Activated T-cell treated with anti-CD3 and anti-CD28 coated beads for 24 hours (primary cell): ENCODE results near the gene ARTN.

Source experiments
- DNase-seq: peaks from one replicate; pipeline ENCODE4 v3.0.0-alpha.2; 2020; ENCODE audit warnings: low read depth

The ARTN gene

GRCh38 chr1:43924516-43924915 lies 9.1 kb upstream of the ARTN start:
- DNase-seq: no peak

- no peak for DNase-seq
Observed at GRCh38 chr1:43925846-43926245, 7.8 kb upstream of the ARTN start.

DNA sequence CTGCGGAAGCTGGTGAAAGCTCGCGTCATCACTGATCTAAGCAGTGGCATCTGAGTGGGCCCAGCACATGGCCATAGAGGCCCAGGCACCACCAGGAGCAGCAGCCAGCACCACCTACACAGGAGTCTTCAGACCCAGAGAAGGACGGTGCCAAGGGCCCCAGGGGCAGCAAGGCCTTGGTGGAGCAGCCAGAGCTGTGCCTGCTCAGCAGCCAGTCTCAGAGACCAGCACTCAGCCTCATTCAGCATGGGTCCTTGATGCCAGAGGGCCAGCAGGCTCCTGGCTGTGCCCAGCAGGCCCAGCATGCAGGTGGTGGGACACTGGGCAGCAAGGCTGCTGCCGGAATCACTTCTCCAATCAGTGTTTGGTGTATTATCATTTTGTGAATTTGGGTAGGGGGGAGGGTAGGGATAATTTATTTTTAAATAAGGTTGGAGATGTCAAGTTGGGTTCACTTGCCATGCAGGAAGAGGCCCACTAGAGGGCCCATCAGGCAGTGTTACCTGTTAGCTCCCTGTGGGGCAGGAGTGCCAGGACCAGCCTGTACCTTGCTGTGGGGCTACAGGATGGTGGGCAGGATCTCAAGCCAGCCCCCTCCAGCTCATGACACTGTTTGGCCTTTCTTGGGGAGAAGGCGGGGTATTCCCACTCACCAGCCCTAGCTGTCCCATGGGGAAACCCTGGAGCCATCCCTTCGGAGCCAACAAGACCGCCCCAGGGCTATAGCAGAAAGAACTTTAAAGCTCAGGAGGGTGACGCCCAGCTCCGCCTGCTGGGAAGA lies 3.2 kb upstream of the ARTN start:
- DNase-seq: no peak

GRCh38 chr1:43930949-43931275 lies 2.7 kb upstream of the ARTN start:
- DNase-seq: no peak

GRCh38 chr1:43931711-43932660 lies 1.6 kb upstream of the ARTN start:
- no peak for DNase-seq

GRCh38 chr1:43932786-43933385 lies 715 bp upstream of the ARTN start:
- DNase-seq: no peak

DNA sequence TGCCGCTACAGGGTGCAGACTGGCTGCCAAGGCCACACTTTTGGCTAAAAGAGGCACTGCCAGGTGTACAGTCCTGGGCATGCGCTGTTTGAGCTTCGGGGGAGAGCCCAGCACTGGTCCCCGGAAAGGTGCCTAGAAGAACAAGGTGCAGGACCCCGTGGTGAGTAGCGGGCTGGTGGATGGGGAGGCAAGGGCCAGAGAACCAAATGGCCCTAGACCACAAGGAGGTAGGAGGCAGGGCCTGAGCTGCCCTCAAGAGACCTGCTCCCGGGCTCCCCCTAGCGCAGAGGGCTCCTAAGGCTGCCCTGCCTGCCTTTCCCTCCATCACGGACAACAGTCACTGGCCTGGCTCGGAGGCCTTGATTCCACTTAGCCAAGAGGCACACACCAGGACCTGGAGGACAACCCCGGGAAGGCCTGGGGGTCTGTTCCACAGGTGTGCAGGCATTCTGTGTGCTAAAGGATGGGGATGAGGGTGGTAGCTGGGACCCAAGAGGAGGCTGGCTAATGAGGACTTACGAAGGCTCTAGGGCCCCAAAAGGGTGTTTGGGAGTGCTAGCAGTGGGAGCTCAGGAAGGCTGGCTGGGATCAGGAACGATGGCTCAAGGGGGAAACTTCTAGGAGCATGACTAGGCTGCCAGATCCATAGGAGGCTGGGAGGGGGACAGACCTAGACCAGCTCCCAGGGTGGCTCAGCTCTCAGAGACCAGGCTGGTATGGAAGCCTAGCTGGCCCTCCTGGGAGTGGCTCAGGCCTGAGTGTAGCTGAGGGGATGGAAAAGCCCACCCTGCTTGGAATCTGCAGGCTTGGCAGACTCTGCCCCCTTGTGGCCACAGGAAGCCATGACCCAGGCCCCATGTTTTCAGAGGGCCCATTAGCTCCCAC lies 742 bp downstream of the ARTN start:
- no peak for DNase-seq

DNA sequence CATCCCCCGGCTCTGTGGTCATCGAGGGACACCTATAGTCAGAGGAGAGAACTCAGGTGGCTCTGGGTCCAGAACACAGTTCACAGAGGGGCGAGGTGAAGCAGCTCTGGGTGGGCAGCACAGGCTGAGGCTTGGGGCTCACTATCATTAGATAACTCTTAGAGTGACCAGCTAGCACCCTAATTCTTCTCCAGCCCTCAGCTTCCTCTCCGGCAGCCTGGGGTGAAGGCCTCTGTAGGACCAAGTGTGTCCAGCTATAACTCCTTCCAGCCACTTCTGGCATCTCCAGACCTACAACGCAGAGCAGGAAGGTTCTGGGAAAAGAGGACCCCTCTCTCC lies 1.4 kb downstream of the ARTN start:
- DNase-seq: no peak

GRCh38 chr1:43935711-43936427 lies 2.3 kb downstream of the ARTN start:
- DNase-seq: no peak

DNA sequence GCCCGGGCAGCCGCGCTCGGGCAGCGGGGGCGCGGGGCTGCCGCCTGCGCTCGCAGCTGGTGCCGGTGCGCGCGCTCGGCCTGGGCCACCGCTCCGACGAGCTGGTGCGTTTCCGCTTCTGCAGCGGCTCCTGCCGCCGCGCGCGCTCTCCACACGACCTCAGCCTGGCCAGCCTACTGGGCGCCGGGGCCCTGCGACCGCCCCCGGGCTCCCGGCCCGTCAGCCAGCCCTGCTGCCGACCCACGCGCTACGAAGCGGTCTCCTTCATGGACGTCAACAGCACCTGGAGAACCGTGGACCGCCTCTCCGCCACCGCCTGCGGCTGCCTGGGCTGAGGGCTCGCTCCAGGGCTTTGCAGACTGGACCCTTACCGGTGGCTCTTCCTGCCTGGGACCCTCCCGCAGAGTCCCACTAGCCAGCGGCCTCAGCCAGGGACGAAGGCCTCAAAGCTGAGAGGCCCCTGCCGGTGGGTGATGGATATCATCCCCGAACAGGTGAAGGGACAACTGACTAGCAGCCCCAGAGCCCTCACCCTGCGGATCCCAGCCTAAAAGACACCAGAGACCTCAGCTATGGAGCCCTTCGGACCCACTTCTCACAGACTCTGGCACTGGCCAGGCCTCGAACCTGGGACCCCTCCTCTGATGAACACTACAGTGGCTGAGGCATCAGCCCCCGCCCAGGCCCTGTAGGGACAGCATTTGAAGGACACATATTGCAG lies 3.0 kb downstream of the ARTN start:
- no peak for DNase-seq

DNA sequence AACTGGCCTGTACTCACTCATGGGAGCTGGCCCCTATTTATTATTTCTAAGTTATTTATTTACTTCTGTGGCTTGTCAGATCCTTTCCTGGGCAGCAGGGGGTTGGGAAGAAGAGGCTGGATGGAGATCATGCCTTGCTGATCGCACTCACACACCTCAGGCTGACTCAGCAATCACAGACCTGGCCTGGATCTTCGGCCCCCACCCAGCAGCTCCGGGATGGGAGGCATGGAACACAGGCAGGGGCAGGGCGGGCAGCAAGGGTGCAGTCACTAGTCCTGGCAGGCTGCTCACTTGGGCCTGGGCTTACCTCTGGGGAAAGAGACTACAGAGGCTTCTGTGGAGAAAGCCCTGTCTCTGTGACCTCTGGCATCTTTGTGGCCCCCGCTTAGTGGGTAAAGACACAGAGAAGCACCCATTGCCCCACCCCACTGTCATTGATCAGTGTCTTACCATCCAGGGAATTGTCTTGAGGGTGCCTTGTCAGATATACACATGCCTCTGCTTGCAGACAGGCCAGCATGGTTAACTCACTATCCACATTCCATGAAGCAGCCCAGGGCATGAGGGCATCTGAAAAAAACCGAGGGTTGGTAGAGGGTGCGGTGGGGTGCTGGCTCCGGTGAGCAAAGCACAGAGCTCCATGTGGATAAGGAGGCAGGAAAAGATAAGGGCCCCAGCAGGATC lies 3.7 kb downstream of the ARTN start:
- no peak for DNase-seq

GRCh38 chr1:43938383-43938782 lies 4.8 kb downstream of the ARTN start:
- no peak for DNase-seq

DNA sequence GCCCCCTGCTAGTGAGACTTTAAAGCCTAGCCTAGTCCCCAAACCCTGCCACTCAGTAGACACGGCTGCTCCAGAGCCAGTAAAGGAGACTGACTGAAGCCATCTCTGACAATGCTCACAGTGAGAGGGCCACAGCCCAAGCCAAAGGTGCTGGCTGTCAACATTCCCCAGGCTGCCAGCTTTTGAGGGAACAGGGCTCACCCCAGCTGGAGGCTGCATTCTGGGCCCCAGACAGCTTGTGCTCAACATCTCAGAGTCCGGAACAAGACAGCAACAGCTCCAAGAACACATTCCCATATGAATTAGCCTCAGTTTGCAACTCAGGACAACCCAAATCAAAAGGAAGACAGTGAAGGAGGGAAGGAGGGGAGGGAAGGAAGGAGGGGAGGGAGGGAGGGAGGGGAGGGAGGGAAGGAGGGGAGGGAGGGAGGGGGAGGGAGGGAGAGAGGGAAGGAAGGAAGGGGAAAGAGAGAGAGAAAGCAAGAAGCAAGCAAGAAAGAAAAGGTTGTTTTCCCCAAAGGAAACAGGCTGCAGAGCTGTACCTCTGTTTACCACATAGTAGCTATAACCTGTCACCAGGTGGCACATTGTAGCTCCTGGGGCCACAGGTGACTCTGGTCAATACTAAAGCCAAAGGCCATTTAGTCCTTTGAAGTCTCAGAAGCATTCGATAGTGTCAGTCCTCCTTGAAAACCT lies 5.4 kb downstream of the ARTN start:
- DNase-seq: no peak

DNA sequence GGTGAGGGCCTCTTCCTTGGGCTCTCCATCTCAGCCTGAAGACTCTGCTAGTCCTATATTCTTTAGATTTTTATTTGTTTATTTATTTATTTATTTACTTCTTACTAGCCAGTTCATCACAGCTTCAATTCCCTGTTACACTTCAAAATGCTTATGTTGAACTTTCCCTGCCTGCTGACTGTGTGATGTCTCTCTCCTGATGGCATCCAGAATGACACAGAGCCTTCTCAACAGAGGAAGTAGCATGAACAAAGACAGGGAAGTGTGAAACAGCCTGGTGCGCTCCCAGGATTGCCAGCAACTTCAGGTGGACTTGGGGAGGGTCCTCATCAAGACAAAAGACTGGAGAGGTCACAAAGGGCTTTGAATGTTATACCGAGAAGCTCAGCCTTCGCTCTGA lies 8.8 kb downstream of the ARTN start:
- no peak for DNase-seq

GRCh38 chr1:43944860-43945259 lies 11.3 kb downstream of the ARTN start:
- no peak for DNase-seq

- DNase-seq: no peak
Observed at GRCh38 chr1:43945674-43946235, 12.2 kb downstream of the ARTN start.

DNA sequence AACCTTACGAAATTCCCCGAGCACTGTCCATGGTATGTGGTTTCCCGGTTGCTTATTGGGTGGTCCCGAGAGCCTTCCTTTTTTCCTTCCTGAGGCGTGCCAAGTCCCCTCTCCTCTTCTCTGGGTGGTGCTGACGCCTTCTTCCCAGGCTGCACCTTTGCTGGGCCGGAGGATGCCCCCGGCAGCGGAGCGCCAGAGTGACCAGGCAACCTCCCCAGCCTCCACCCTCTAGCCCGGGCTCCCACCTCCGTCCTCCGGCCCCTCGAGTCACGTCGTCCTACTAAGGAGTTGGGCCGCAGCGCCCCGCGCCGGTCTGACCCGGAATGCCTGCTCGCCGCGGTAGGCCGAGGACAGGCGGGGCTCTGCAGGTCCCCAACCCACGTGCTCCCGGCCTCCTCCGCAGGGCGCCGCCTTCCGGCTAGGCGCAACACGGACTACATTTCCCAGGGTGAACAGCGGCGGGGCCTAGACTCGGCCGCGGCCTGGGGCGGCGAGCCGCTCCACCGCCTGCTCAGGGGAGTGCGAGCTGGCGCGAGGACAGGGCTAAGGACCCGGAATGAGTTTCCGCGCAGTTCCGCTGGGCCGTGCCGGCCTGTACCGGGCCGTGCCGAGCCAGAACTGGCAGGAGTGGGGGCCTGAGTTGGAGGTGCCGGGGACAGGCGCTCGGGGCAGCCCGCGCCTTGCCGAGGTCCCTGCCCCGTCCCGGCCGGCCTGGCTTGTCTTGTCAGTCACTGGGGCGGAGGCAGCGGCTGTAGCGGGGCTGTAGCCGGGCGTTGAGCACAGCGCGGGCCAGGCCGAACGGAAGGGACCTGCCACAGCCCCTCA lies 12.8 kb downstream of the ARTN start, which contains the start of gene IPO13:
Gene IPO13 (plus strand): TSS at position 715 of the 825 bp plus-strand sequence. CDS start 651 bp downstream, outside the sequence.
- DNase-seq: peak; percentile 94
